ENCODE measurements around the gene GALE.
A peak's percentile ranks its signal among the peaks of the same experiment; 100 is the strongest.
"Not testable (repeated sequence)": the region's sequence is repeated elsewhere in the genome, so short reads cannot be mapped to it uniquely, and the experiment has no call there.

Gene GALE

GRCh38 chr1:23800400-23801337 lies at the start of gene GALE:
Gene GALE (minus strand): TSS chr1:23800754. CDS start chr1:23799007, 1,747 bp downstream.
- DNase-seq, result peak; percentile 96

DNA sequence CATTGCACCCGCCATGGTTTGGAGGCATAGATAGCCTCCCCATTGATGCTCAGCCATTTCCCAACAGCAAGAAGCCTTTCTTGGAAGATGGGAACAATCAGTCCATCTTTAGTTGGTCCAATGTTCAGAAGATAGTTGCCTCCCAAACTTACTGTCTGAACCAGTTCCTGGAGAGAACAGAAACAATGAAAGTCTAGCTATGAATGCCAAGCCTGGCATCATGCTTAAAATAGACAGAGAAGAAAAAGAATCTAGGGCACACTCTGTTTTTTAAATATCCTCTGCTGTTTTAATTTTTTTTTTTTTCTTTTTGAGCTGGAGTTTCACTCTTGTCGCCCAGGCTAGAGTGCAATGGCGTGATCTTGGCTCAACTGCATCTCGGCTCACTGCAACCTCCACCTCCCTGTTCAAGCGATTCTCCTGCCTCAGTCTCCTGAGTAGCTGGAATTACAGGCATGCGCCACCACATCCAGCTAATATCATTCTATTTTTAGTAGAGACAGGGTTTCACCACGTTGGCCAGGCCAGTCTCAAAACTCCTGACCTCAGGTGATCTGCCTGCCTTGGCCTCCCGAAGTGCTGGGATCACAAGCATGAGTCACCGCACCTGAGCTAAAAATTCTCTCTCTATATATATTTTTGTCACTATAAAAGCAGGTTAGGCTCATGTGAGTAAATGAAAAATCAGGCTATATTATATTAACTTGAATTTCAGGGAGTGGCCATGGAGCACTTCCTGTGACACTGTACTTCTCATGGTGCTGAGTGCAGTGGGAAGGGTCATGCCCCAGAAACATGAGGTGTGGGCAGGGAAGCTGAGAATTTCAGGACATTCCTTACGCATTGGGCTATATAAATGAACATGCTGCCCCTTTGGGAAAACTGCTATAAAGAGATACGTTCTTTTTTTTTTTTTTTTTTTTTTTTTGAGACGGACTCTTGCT lies 48.4 kb upstream of the GALE start:
- no peak for DNase-seq

GRCh38 chr1:23847482-23848095 lies 47.0 kb upstream of the GALE start:
- DNase-seq, result not testable (repeated sequence)

GRCh38 chr1:23845163-23845562 lies 44.6 kb upstream of the GALE start:
- DNase-seq, result no peak

GRCh38 chr1:23843644-23844043 lies 43.1 kb upstream of the GALE start:
- DNase-seq, result no peak

- peak; percentile 80 for DNase-seq
Measured at GRCh38 chr1:23838401-23838866, 37.9 kb upstream of the GALE start.

- DNase-seq, result no peak
Measured at GRCh38 chr1:23837908-23838307, 37.4 kb upstream of the GALE start.

- no peak for DNase-seq
Measured at GRCh38 chr1:23836037-23836436, 35.5 kb upstream of the GALE start.

DNA sequence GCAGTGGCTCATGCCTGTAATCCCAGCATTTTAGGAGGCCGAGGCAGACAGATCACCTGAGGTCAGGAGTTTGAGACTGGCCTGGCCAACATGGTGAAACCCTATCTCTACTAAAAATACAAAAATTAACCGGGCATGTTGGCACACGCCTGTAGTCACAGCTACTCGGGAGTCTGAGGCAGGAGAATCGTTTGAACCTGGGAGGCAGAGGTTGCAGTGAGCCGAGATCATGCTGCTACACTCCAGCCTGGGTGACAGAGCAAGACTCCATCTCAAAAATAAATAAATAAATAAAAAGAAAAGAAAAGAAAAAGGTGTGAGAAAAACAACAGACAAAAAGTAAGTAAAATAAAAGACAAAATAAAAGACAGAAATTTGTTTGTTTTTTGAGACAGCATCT lies 33.6 kb upstream of the GALE start:
- DNase-seq, result not testable (repeated sequence)

- no peak for DNase-seq
Measured at GRCh38 chr1:23827717-23828116, 27.2 kb upstream of the GALE start.

DNA sequence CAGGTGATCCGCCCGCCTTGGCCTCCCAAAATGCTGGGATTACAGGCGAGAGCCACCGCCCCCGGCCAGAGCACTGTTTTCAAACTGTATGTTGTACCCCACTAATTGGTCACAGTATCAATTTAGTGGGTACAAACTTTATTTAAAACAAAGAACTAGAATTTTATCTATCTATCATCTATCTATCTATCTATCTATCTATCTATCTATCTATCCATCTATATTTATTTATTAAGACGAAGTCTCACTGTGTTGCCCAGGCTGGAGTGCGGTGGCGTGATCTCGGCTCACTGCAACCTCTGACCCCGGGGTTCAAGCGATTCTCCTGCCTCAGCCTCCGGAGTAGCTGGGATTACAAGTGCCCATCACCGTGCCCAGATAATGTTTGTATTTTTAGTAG lies 26.0 kb upstream of the GALE start:
- not testable (repeated sequence) for DNase-seq

GRCh38 chr1:23825762-23826522 lies 25.4 kb upstream of the GALE start:
- no peak for DNase-seq

DNA sequence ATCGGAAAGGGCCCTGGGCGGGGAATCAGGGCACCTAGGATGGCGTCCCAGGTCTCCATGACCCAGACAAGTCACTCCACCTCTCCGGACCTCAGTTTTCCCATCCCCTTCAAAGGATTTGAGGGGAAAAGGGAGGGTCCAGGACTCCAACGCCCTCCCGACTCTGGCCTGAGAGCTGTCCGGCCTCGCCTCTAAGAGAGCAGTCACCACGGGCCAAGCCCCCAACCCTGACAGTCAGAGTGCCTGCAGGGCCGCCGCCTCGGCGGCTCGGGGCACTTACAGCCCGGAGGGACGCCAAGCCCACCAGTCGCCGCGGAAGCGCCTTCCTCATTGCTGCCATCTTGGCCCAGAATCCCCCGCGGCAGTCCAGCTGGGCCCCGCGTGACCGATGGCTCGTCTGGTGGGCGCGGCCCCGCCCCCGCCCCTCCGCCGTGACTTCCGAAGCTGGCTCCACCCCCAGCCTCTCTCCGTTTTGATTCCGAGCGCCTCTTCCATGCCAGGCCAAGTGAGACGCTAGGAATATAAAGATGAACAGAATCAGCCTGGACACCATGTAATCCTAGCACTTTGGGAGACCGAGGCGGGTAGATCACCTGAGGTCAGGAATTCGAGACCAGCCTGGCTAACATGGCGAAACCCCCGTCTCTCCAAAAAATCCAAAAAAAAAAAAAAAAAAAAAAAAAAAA lies 24.7 kb upstream of the GALE start, which contains the start of gene HMGCL:
TSS of gene HMGCL (minus strand) at position 354 of the 686 bp plus-strand sequence. CDS start at position 340, 14 bp downstream.
- DNase-seq, result peak; percentile 84

GRCh38 chr1:23824711-23825075 lies 24.1 kb upstream of the GALE start:
- DNase-seq, result no peak

DNA sequence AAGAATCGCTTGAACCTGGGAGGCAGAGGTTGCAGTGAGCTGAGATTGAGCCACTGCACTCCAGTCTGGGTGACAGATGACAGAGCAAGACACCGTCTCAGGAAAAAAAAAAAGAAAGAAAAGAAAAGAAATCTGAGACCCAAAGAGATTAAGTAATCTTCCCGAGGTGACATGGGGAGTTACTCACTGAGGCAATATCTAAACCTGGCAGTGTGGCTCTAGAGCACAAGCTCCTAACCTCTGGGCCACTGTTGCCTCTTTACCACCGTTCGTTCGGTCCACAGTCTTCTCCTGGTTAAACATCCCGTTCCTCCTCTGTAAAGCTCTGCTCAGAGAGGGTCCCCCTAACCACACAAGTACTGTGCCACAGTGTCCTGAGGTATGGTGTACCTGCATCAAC lies 23.2 kb upstream of the GALE start:
- no peak for DNase-seq

- DNase-seq, result no peak
Measured at GRCh38 chr1:23817633-23818032, 17.1 kb upstream of the GALE start.

DNA sequence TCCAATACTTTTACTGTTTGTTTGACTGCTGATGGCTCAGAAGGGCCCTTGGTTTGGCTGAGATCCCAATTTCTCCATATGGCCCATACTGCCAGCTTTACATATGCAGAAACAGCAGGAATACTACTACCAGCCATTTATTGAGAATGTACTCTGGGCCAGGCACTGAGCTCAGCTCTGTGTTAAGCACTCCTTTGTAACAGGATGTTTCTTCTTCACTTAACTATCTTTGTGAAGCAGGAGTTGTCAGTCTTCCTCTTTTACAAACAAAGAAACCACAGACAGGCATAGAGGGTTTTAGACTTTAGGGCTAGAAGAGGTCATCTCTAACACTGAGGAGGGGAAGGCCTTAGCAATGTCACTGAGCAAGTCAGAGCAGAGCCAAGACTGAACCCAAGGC lies 16.4 kb upstream of the GALE start:
- no peak for DNase-seq

- DNase-seq, result no peak
Measured at GRCh38 chr1:23816361-23816760, 15.8 kb upstream of the GALE start.

GRCh38 chr1:23814016-23814415 lies 13.5 kb upstream of the GALE start:
- DNase-seq, result no peak

GRCh38 chr1:23810818-23811540 lies 10.4 kb upstream of the GALE start:
- peak; percentile 55 for DNase-seq

- peak; percentile 81 for DNase-seq
Measured at GRCh38 chr1:23809751-23810171, 9.2 kb upstream of the GALE start.

Data from activated T-cell treated with anti-CD3 and anti-CD28 coated beads, Interleukin-2, amount 50 U/mL, for 1 hour (primary cell).